HepG2 (cell line): ENCODE data around the gene VPS25. TPM values are rescaled to one million over a fixed set of nuclear protein-coding genes. Genes with fewer than 3 reads are reported as not detected.

Experiments used
- ATF1 ChIP-seq: IDR thresholded peaks from 2 replicates; pipeline ENCODE4 v1.6.1; 2016; ENCODE audit warnings: mild to moderate bottlenecking, control low read depth
- EHMT2 ChIP-seq: fragments of 200-600 bp; sonication (generic); IDR thresholded peaks from 2 replicates; pipeline ENCODE4 v1.7.0; 2017; ENCODE audit warnings: antibody characterized with exemption, low read depth, low read length, borderline replicate concordance
- FOXJ3 ChIP-seq: sonication (generic); formaldehyde crosslinking; IDR thresholded peaks from 2 replicates; pipeline ENCODE4 v1.4.0; 2020; ENCODE audit warnings: missing genetic modification reagents, mild to moderate bottlenecking, borderline replicate concordance
- FOXK1 ChIP-seq: sonication (generic); formaldehyde crosslinking; IDR thresholded peaks from 2 replicates; pipeline ENCODE4 v1.4.0; 2020; ENCODE audit warnings: low read depth, missing genetic modification reagents, borderline replicate concordance
- GATA4 ChIP-seq: sonication (generic); IDR thresholded peaks from 2 replicates; pipeline ENCODE4 v1.6.1; 2016; ENCODE audit warnings: antibody characterized with exemption, low read depth, borderline replicate concordance
- HDAC6 ChIP-seq: fragments of 200-600 bp; sonication (generic); IDR thresholded peaks from 2 replicates; pipeline ENCODE4 v1.7.0; 2017; ENCODE audit warnings: mild to moderate bottlenecking, antibody characterized with exemption, low read length, low read depth
- IKZF1 ChIP-seq: fragments of 450-650 bp; IDR thresholded peaks from 2 replicates; pipeline ENCODE4 v1.7.1; 2016
- PHF20 ChIP-seq: sonication (generic); formaldehyde crosslinking; IDR thresholded peaks from 2 replicates; pipeline ENCODE4 v1.5.0; 2020; ENCODE audit warnings: mild to moderate bottlenecking, missing genetic modification reagents
- SNAPC2 ChIP-seq: sonication (generic); formaldehyde crosslinking; IDR thresholded peaks from 2 replicates; pipeline ENCODE4 v1.8.1; 2022; ENCODE audit warnings: mild to moderate bottlenecking, missing genetic modification reagents
- ZNF232 ChIP-seq: sonication (generic); formaldehyde crosslinking; IDR thresholded peaks from 2 replicates; pipeline ENCODE4 v1.4.0; 2020; ENCODE audit warnings: missing genetic modification reagents, borderline replicate concordance
- ZNF333 ChIP-seq: sonication (generic); formaldehyde crosslinking; IDR thresholded peaks from 2 replicates; pipeline ENCODE4 v1.4.0; 2020; ENCODE audit warnings: mild to moderate bottlenecking, missing genetic modification reagents, borderline replicate concordance
- ZNF607 ChIP-seq: sonication (generic); formaldehyde crosslinking; IDR thresholded peaks from 2 replicates; pipeline ENCODE4 v1.5.1; 2020; ENCODE audit warnings: missing genetic modification reagents, mild to moderate bottlenecking, borderline replicate concordance
- ZNF674 ChIP-seq: sonication (generic); formaldehyde crosslinking; IDR thresholded peaks from 2 replicates; pipeline ENCODE4 v1.5.0; 2020; ENCODE audit warnings: low read depth, mild to moderate bottlenecking, missing genetic modification reagents
- ZNF781 ChIP-seq: sonication (generic); formaldehyde crosslinking; IDR thresholded peaks from 2 replicates; pipeline ENCODE4 v1.5.1; 2020; ENCODE audit warnings: borderline replicate concordance, mild to moderate bottlenecking, missing genetic modification reagents; ENCODE audit errors: not compliant biosample characterization
- polyA plus RNA-seq, 8 experiments: library from polyadenylated mRNA; depleted of rRNA in 3 of 8; stranded (reverse) in 7 of 8; unstranded in 1 of 8; fragments of >200 nt; fragmentation: Illumina TruSeq in 4 of 8; extraction: Trizol in 4 of 8; gene quantifications; 2 replicates each; pipeline versions ENCODE4 v1.2.1 to v1.2.3, GENCODE V29; 2011 to 2016; ENCODE audit warnings: low read depth in 4 of 8, missing spikeins in 1 of 8, mixed read lengths in 1 of 8; ENCODE audit not compliant: insufficient read depth in 1 of 8
- total RNA-seq, 5 experiments: library from RNA; depleted of rRNA; stranded (reverse); fragments of >200 nt; fragmentation: Illumina TruSeq; extraction: Trizol; gene quantifications; 2 replicates each; pipeline ENCODE4 v1.2.3, GENCODE V29; 2016; ENCODE audit warnings: low read depth in 1 of 5
- TF ChIP-seq, protein P1 (sequence below): sonication (generic); formaldehyde crosslinking; IDR thresholded peaks from 2 replicates; pipeline ENCODE4 v1.9.0; 2021; ENCODE audit warnings: missing genetic modification reagents, borderline replicate concordance
- TF ChIP-seq, protein P2 (sequence below): sonication (generic); formaldehyde crosslinking; conservative IDR thresholded peaks from 2 replicates; pipeline ENCODE4 v1.4.0; 2020; ENCODE audit warnings: missing genetic modification reagents
- TF ChIP-seq, protein P3 (sequence below): sonication (generic); formaldehyde crosslinking; IDR thresholded peaks from 2 replicates; pipeline ENCODE4 v1.4.0; 2020; ENCODE audit warnings: missing genetic modification reagents, borderline replicate concordance
- TF ChIP-seq, protein P4 (sequence below): sonication (generic); formaldehyde crosslinking; IDR thresholded peaks from 2 replicates; pipeline ENCODE4 v1.5.0; 2020; ENCODE audit warnings: missing genetic modification reagents

The VPS25 gene
- total and polyA plus RNA-seq, 2 of the 13 experiments (the other 11 are each of a cell fraction or from before 2014, with no cell fraction given) = 161 to 249 TPM

DNA sequence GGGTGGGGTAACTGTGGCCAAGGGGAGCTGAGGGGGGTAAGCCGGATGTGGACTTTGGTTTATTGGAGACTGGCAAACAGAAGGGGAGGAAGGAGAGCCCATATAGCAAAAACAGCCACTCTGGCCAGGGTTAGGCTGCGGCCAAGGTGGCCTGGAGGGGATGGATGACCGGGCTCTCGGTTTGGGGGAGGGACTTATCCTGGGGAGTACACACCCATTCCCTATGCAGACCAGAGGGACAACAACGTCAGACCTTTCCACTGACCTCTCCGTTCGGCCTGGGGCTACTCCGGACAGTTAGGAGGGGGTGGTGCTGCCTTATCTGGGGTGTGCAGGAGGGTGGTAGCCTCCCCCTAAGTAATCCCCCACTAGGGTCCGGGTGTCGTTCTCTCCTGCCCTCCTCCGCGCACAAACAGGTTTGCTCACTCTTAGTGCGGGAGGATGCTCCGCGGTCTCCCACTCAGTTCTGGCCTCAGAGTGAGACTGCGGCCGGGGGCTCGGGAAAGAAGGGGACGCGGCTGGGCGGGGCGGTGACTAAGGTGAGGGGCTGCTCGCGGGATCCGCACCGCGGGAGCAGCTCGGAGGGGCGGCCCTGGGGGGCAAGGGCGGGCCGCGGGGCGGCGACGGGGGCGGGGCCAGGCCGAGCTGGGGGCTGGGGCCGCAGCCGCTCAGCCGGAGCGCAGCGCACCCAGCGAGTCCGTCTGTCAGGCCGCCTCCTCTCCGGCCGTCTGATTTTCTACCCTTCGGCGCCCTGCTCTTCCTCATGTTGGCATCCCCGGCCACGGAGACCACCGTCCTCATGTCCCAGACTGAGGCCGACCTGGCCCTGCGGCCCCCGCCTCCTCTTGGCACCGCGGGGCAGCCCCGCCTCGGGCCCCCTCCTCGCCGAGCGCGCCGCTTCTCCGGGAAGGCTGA lies 6.9 kb downstream of the VPS25 start, which contains the start of gene WNK4 (continued):
- TF ChIP-seq, protein P1, sequence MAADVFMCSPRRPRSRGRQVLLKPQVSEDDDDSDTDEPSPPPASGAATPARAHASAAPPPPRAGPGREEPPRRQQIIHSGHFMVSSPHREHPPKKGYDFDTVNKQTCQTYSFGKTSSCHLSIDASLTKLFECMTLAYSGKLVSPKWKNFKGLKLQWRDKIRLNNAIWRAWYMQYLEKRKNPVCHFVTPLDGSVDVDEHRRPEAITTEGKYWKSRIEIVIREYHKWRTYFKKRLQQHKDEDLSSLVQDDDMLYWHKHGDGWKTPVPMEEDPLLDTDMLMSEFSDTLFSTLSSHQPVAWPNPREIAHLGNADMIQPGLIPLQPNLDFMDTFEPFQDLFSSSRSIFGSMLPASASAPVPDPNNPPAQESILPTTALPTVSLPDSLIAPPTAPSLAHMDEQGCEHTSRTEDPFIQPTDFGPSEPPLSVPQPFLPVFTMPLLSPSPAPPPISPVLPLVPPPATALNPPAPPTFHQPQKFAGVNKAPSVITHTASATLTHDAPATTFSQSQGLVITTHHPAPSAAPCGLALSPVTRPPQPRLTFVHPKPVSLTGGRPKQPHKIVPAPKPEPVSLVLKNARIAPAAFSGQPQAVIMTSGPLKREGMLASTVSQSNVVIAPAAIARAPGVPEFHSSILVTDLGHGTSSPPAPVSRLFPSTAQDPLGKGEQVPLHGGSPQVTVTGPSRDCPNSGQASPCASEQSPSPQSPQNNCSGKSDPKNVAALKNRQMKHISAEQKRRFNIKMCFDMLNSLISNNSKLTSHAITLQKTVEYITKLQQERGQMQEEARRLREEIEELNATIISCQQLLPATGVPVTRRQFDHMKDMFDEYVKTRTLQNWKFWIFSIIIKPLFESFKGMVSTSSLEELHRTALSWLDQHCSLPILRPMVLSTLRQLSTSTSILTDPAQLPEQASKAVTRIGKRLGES (CRISPR knock-in tag) = no peak
- no peak for TF ChIP-seq HDAC6
- 0 out of 2 replicates have a peak, but pooled peaks have one; percentile 2 for TF ChIP-seq ZNF674
- TF ChIP-seq, protein P2, sequence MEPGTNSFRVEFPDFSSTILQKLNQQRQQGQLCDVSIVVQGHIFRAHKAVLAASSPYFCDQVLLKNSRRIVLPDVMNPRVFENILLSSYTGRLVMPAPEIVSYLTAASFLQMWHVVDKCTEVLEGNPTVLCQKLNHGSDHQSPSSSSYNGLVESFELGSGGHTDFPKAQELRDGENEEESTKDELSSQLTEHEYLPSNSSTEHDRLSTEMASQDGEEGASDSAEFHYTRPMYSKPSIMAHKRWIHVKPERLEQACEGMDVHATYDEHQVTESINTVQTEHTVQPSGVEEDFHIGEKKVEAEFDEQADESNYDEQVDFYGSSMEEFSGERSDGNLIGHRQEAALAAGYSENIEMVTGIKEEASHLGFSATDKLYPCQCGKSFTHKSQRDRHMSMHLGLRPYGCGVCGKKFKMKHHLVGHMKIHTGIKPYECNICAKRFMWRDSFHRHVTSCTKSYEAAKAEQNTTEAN (CRISPR knock-in tag) = no peak
- peak; percentile 46; the same call in 1 of the 2 replicates for TF ChIP-seq GATA4
- TF ChIP-seq SNAPC2 = peak; percentile 87; the same call in 1 of the 2 replicates
- TF ChIP-seq, protein P3, sequence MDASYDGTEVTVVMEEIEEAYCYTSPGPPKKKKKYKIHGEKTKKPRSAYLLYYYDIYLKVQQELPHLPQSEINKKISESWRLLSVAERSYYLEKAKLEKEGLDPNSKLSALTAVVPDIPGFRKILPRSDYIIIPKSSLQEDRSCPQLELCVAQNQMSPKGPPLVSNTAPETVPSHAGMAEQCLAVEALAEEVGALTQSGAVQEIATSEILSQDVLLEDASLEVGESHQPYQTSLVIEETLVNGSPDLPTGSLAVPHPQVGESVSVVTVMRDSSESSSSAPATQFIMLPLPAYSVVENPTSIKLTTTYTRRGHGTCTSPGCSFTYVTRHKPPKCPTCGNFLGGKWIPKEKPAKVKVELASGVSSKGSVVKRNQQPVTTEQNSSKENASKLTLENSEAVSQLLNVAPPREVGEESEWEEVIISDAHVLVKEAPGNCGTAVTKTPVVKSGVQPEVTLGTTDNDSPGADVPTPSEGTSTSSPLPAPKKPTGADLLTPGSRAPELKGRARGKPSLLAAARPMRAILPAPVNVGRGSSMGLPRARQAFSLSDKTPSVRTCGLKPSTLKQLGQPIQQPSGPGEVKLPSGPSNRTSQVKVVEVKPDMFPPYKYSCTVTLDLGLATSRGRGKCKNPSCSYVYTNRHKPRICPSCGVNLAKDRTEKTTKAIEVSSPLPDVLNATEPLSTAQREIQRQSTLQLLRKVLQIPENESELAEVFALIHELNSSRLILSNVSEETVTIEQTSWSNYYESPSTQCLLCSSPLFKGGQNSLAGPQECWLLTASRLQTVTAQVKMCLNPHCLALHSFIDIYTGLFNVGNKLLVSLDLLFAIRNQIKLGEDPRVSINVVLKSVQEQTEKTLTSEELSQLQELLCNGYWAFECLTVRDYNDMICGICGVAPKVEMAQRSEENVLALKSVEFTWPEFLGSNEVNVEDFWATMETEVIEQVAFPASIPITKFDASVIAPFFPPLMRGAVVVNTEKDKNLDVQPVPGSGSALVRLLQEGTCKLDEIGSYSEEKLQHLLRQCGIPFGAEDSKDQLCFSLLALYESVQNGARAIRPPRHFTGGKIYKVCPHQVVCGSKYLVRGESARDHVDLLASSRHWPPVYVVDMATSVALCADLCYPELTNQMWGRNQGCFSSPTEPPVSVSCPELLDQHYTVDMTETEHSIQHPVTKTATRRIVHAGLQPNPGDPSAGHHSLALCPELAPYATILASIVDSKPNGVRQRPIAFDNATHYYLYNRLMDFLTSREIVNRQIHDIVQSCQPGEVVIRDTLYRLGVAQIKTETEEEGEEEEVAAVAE (CRISPR knock-in tag) = peak; percentile 74
- TF ChIP-seq, protein P4, sequence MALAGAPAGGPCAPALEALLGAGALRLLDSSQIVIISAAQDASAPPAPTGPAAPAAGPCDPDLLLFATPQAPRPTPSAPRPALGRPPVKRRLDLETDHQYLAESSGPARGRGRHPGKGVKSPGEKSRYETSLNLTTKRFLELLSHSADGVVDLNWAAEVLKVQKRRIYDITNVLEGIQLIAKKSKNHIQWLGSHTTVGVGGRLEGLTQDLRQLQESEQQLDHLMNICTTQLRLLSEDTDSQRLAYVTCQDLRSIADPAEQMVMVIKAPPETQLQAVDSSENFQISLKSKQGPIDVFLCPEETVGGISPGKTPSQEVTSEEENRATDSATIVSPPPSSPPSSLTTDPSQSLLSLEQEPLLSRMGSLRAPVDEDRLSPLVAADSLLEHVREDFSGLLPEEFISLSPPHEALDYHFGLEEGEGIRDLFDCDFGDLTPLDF (CRISPR knock-in tag) = no peak
- TF ChIP-seq PHF20 = peak; percentile 48; the same call in 1 of the 2 replicates
- TF ChIP-seq IKZF1 = no peak
- no peak; the same call in 1 of the 2 replicates for TF ChIP-seq FOXJ3 (CRISPR knock-in tag)
- no peak for TF ChIP-seq ATF1 (CRISPR knock-in tag)
- 0 out of 2 replicates have a peak, but pooled peaks have one; percentile 54 for TF ChIP-seq ZNF333
- peak; percentile 70 for TF ChIP-seq ZNF607
- TF ChIP-seq ZNF232 (CRISPR knock-in tag) = no peak
- peak; percentile 77 for TF ChIP-seq FOXK1 (CRISPR knock-in tag)
- TF ChIP-seq ZNF781 (CRISPR knock-in tag) = peak; percentile 72
- no peak for TF ChIP-seq EHMT2
